DMS79 (cell line): ENCODE measurements around the gene RBM23.
A peak's percentile ranks its signal among the peaks of the same experiment; 100 is the strongest.
"Not testable (repeated sequence)": the region's sequence is repeated elsewhere in the genome, so short reads cannot be mapped to it uniquely, and the experiment has no call there.

Source experiments
- DNase-seq: peaks from one replicate; lab custom pipeline; 2025; lab: John Stamatoyannopoulos, UW

Gene RBM23

GRCh38 chr14:22864979-22865378, 54.0 kb downstream of the RBM23 start:
- no peak for DNase-seq

GRCh38 chr14:22861651-22862050, 57.3 kb downstream of the RBM23 start:
- DNase-seq, result no peak

GRCh38 chr14:22860377-22860776, 58.6 kb downstream of the RBM23 start:
- DNase-seq, result not testable (repeated sequence)

- no peak for DNase-seq
Observed at GRCh38 chr14:22856428-22856827, 62.5 kb downstream of the RBM23 start.

GRCh38 chr14:22854963-22855724, 63.8 kb downstream of the RBM23 start:
- no peak for DNase-seq

- DNase-seq, result not testable (repeated sequence)
Observed at GRCh38 chr14:22854296-22854695, 64.7 kb downstream of the RBM23 start.

GRCh38 chr14:22852940-22853767, 65.8 kb downstream of the RBM23 start:
- peak; percentile 67 for DNase-seq

GRCh38 chr14:22852599-22852939, 66.4 kb downstream of the RBM23 start:
- no peak for DNase-seq

GRCh38 chr14:22852178-22852577, 66.8 kb downstream of the RBM23 start:
- DNase-seq, result not testable (repeated sequence)

GRCh38 chr14:22850944-22851764, 67.8 kb downstream of the RBM23 start:
- DNase-seq, result no peak

- DNase-seq, result no peak
Observed at GRCh38 chr14:22849212-22849819, 69.6 kb downstream of the RBM23 start.

GRCh38 chr14:22848351-22849164, 70.4 kb downstream of the RBM23 start:
- peak; percentile 55 for DNase-seq

GRCh38 chr14:22847661-22848341, 71.1 kb downstream of the RBM23 start:
- DNase-seq, result no peak

GRCh38 chr14:22846811-22847307, 72.1 kb downstream of the RBM23 start:
- no peak for DNase-seq

- DNase-seq, result no peak
Observed at GRCh38 chr14:22845821-22846625, 72.9 kb downstream of the RBM23 start.

GRCh38 chr14:22845103-22845394, 73.9 kb downstream of the RBM23 start:
- DNase-seq, result no peak

GRCh38 chr14:22844221-22845102, 74.5 kb downstream of the RBM23 start:
- no peak for DNase-seq
